GM11168 (cell line): ENCODE data around the gene NUP37.
"Not testable (repeated sequence)": the region's sequence is repeated elsewhere in the genome, so short reads cannot be mapped to it uniquely, and the experiment has no call there.

ENCODE experiments used
- in situ Hi-C: fragments of 300-500 bp; cut with MboI; formaldehyde crosslinking; loops from one replicate; pipeline ENCODE4 v1.12.0; 2022; ENCODE audit warnings: low sequenced_read_pairs; ENCODE audit not compliant: unreplicated experiment

NUP37 gene

GRCh38 chr12:102119674-102120563 lies at the start of gene NUP37, which contains the start of gene PARPBP:
Gene NUP37, minus strand, starts transcription at chr12:102120114. Its CDS starts 1,596 bp downstream, at chr12:102118518.
Gene PARPBP, plus strand, starts transcription at chr12:102120183. Its CDS starts 3,706 bp downstream, at chr12:102123889.
- in situ Hi-C loops, result no loop called here

GRCh38 chr12:102167821-102168604 lies 48.1 kb upstream of the NUP37 start:
- in situ Hi-C loops, result loop anchor here (25.0 kb wide), 1 partner anchor 319 kb away; the partner anchor contains the start of gene IGF1

DNA sequence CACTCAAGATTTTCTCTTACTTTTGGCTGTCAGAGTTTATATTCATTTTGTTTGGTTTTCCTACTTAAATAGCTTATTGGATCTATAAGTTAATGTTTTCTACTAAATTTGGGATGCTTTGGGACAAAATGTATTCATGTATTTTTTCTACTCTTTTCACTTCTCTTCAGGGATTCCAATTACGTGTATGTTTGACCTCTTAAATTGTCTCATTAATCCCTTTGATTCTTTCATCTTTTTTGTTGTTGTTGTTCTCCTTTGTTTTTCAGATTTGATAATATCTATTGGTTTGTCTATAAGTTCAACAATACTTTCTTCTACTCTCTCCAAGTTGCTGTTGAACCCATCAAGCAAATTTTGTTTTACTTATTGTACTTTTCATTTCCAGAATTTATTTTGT lies 43.5 kb upstream of the NUP37 start:
- in situ Hi-C loops, result loop anchor here (25.0 kb wide), 1 partner anchor 324 kb away; the partner anchor contains the start of gene IGF1

DNA sequence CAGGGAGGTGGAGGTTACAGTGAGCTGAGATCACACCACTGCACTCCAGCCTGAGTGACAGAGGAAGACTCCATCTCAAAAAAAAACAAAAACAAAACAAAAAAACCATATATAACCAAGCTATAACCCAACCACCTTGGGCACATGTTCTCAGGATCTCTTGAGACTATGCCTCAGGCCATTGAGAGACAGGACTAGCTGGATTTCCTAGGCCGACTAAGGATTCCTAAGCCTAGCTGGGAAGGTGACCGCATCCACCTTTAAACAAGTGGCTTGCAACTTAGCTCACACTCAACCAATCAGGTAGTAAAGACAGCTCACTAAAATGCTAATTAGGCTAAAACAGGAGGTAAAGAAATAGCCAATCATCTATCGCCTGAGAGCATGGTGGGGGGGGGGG lies 35.3 kb upstream of the NUP37 start:
- in situ Hi-C loops, result loop anchor here (25.0 kb wide), 1 partner anchor 332 kb away; the partner anchor contains the start of gene IGF1

GRCh38 chr12:102147062-102147587 lies 27.2 kb upstream of the NUP37 start:
- in situ Hi-C loops, result not testable (repeated sequence)

- in situ Hi-C loops, result no loop called here
Measured at GRCh38 chr12:102144221-102144620, 24.3 kb upstream of the NUP37 start.

DNA sequence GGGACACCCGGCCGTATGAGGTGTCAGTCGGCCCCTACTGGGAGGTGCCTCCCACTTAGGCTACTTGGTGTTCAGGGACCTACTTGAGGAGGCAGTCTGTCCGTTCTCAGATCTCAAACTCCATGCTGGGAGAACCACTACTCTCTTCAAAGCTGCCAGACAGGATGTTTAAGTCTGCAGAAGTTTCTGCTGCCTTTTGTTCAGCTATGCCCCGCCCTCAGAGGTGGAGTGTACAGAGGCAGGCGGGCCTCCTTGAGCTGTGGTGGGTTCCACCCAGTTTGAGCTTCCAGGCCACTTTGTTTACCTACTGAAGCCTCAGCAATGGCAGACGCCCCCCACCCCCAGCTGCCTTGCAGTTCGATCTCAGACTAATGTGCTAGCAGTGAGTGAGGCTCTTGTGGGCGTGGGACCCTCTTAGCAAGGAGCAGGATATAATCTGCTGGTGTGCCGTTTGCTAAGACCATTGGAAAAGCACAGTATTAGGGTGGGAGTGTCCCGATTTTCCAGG lies 23.0 kb upstream of the NUP37 start:
- in situ Hi-C loops, result not testable (repeated sequence)

- in situ Hi-C loops, result not testable (repeated sequence)
Measured at GRCh38 chr12:102137619-102138018, 17.7 kb upstream of the NUP37 start.

GRCh38 chr12:102131442-102131841 lies 11.5 kb upstream of the NUP37 start:
- in situ Hi-C loops, result not testable (repeated sequence)

GRCh38 chr12:102130720-102131119 lies 10.8 kb upstream of the NUP37 start:
- in situ Hi-C loops, result not testable (repeated sequence)

GRCh38 chr12:102121328-102121727 lies 1.4 kb upstream of the NUP37 start:
- in situ Hi-C loops, result not testable (repeated sequence)

- in situ Hi-C loops, result no loop called here
Measured at GRCh38 chr12:102120886-102121285, 972 bp upstream of the NUP37 start.

GRCh38 chr12:102120564-102120873 lies 605 bp upstream of the NUP37 start:
- in situ Hi-C loops, result no loop called here

DNA sequence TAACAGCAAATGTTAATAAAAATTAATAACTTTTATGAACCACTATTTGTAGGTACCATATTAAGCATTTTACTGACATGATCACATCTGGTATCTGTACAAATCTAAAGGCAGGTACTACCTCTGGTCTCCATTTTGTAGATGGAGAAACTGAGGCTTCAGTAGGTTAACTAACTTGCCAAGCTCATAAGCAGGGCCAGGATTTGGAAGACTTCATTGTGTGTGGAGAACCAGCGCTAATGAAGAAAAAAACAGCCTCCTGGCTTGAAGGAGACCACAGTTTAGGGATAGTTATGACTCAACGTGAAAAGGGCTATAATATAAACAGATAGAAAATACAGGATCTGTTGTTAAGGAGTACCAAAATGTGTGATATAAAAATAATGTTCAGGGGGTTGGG lies 1.0 kb downstream of the NUP37 start:
- in situ Hi-C loops, result no loop called here

DNA sequence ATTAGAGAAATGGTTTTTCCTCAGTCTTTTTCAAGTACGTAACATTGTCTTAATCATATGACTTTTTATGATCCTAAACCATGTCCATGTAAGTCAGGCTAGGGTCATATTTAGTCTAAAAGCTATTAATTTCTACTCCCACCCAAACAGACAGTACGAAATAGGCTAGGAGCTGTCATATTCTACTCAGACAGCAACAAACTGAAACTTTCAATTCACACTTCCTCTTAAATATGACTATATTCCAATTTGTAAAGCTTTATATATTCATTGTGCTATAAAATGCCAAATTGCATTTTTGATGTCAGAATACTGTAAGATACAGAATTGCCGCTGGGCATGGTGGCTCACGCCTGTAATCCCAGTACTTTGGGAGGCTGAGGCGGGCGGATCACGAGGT lies 3.5 kb downstream of the NUP37 start:
- in situ Hi-C loops, result no loop called here

- in situ Hi-C loops, result no loop called here
Measured at GRCh38 chr12:102114212-102114611, 5.7 kb downstream of the NUP37 start.

DNA sequence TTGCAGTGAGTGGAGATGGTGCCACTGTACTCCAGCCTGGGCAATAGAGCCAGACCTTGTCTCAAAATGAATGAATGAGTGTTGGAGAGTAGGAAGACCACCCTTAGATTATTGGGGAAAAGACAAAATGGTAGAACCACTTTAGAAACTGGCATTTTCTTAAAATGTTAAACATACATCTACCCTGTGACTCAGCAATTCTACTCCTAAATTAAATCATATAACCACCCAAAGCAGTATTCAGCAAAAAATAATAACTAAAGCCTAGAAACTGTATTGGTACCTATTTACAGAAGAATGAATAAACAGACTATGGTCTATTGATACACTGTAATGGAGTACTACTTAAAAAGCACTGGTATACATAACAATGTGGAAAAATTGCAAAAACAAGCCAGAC lies 9.1 kb downstream of the NUP37 start:
- in situ Hi-C loops, result no loop called here

- in situ Hi-C loops, result no loop called here
Measured at GRCh38 chr12:102107970-102108369, 11.9 kb downstream of the NUP37 start.

GRCh38 chr12:102106905-102107304 lies 13.0 kb downstream of the NUP37 start:
- in situ Hi-C loops, result no loop called here

DNA sequence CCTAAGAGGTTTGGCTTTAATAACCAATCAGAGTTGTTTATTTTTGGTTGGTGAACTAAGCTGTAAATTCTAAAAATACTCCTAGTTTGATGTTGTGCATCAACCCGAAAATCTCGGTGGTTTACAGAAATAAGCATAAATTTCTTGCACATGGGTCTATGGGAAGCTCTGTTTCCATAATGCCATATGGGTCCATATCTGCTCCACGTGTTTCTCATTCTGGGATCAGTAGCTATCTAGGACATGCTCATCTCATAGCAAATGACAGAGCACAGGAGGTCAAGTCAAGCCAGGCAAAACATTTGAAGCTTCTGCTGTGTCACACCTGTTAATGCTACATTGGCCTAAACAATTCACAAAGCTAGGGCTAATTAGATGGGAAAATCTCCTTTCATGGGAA lies 23.1 kb downstream of the NUP37 start:
- in situ Hi-C loops, result no loop called here
